Skeletal muscle tissue (tissue), 4 donors: ENCODE data around the gene MAPK1IP1L. TPM values are rescaled to one million over a fixed set of nuclear protein-coding genes. Genes with fewer than 3 reads are reported as not detected.
"Not testable (repeated sequence)": the region's sequence is repeated elsewhere in the genome, so short reads cannot be mapped to it uniquely, and the experiment has no call there.

Source experiments
- H3K27ac ChIP-seq: one replicate; pipeline ENCODE4 v1.7.0; 2013; ENCODE audit warnings: mild to moderate bottlenecking, low read depth, low read length, inconsistent platforms
- H3K27me3 ChIP-seq, 3 donors: one replicate each; pipeline ENCODE4 v1.7.0; 2013; ENCODE audit warnings: low read length in 3 of 3; ENCODE audit not compliant: control insufficient read depth in 3 of 3, insufficient read depth in 3 of 3
- H3K36me3 ChIP-seq, 3 donors: one replicate each; pipeline ENCODE4 v1.7.0; 2013; ENCODE audit warnings: low read length in 3 of 3; ENCODE audit not compliant: control insufficient read depth in 3 of 3, insufficient read depth in 3 of 3
- H3K4me1 ChIP-seq, 3 donors: one replicate each; pipeline ENCODE4 v1.7.0; 2013; ENCODE audit warnings: low read length in 3 of 3, mild to moderate bottlenecking in 3 of 3; ENCODE audit not compliant: control insufficient read depth in 3 of 3, insufficient read depth in 3 of 3
- H3K4me3 ChIP-seq, 3 donors: one replicate each; pipeline ENCODE4 v1.7.0; 2013; ENCODE audit warnings: low read length in 3 of 3
- H3K9ac ChIP-seq, 3 donors: one replicate each; pipeline ENCODE4 v1.7.0; 2013; ENCODE audit warnings: low read length in 3 of 3, mild to moderate bottlenecking in 3 of 3, moderate library complexity in 2 of 3, low read depth in 1 of 3
- H3K9me3 ChIP-seq, 3 donors: one replicate each; pipeline ENCODE4 v1.7.0; 2013; ENCODE audit warnings: low read length in 3 of 3; ENCODE audit not compliant: control insufficient read depth in 3 of 3
- total RNA-seq: library from RNA; depleted of rRNA; stranded (reverse); fragments of >200 nt; gene quantifications from one replicate; pipeline ENCODE4 v1.2.3, GENCODE V29; 2014
- donor health status: Osteomylitis.

The MAPK1IP1L gene
- total RNA-seq, 1 donor from 2014 or later, result 20.9 TPM

DNA sequence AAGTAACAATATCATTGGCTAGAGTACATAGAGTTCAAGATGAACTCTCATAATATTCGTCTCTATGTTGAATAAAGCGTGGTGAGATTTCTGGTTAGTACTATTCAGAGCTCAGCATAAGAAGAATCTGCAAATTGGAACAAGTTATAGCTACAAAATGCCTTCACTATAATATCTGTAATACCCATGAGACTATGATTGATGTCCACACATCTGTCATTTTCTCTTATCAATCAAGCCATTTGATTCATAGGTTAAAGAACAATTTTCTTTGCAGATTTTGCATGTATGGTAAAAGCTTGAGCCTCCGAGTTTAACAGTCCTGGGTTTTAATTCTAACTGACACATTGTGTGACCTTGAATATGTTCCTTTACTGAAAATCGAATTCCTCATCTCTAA is 23.0 kb upstream of the MAPK1IP1L start:
- Histone ChIP-seq H3K9me3 (no peaks in the 10 kb centered on the region), H3K27me3 (no peaks in the 10 kb centered on the region), H3K36me3 (no peaks in the 10 kb centered on the region), H3K27ac (no peak overlapping the region), H3K4me3 (peak overlapping the region in 1 of 3 donors; percentile 95), H3K4me1 (peaks cover 4 to 23% (median 18%) of the 10 kb centered on the region in 3 donors), H3K9ac (no peak overlapping the region)

DNA sequence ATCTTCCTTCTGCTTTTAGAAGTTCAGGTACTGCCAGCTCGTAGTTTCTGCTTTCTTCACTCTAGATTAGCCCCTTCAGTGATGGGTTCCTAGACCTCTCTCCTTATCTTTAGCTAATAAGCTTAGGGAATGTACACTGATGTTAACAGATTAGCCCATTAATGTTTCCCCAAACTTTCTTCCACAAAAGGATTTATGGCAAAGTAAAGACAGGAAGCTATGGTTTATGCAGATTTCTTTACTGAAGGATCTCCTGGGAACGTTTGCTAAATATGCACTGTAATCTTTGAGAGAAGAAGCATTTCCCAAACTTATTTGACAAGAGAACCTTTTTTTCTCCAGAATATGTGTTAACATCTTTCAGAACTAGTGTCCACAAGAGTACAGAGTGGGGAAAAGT is 20.3 kb upstream of the MAPK1IP1L start:
- H3K4me1 ChIP-seq, result peaks cover 3 to 18% (median 16%) of the 10 kb centered on the region in 3 donors
- H3K36me3 ChIP-seq, result no peaks in the 10 kb centered on the region
- H3K9ac ChIP-seq, result no peak overlapping the region
- no peaks in the 10 kb centered on the region for H3K27me3 ChIP-seq
- H3K9me3 ChIP-seq, result no peaks in the 10 kb centered on the region
- no peak overlapping the region for H3K27ac ChIP-seq
- no peak overlapping the region for H3K4me3 ChIP-seq

DNA sequence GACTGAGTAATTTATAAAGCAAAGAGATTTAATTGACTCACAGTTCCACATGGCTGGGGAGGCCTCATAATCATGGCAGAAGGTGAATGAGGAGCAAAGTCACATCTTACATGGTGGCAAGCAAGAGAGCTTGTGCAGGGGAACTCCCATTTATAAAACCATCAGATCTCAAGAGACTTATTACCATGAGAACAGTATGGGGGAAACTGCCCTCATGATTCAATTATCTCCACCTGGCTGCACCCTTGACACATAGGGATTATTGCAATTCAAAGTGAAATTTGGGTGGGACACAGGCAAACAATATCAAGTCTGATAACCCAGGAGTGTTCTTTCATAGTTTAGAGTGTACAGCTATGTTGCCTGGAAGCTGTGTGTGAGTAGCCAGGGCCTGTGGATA is 13.5 kb upstream of the MAPK1IP1L start:
- not testable (repeated sequence) for H3K4me1 ChIP-seq, H3K9ac ChIP-seq, H3K27ac ChIP-seq, H3K27me3 ChIP-seq, H3K36me3 ChIP-seq, H3K4me3 ChIP-seq, H3K9me3 ChIP-seq

DNA sequence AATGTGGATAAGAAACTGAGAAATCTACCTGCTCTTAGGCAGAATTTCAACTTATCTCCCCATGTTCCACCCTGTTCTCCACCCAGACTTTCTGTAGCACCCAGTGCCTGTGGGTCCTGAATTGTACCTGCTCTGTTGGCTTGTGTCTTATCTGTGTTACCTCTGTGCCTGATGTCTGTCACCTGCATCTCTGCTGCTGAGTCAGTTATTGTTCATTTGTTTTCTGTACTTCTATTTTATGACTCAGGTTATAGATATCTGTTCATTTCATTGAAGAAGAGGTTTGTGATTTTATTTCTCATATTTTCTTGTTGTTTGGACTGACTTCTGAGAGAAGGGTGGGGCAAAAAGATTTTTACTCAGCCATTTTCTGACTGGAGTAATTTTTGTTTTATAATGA is 12.7 kb upstream of the MAPK1IP1L start:
- H3K9ac ChIP-seq, result no peak overlapping the region
- no peak overlapping the region for H3K27ac ChIP-seq
- no peaks in the 10 kb centered on the region for H3K9me3 ChIP-seq
- no peaks in the 10 kb centered on the region for H3K4me1 ChIP-seq
- H3K36me3 ChIP-seq, result peaks cover 0 to 4% (median 2%) of the 10 kb centered on the region in 3 donors
- no peak overlapping the region for H3K4me3 ChIP-seq
- H3K27me3 ChIP-seq, result no peaks in the 10 kb centered on the region

DNA sequence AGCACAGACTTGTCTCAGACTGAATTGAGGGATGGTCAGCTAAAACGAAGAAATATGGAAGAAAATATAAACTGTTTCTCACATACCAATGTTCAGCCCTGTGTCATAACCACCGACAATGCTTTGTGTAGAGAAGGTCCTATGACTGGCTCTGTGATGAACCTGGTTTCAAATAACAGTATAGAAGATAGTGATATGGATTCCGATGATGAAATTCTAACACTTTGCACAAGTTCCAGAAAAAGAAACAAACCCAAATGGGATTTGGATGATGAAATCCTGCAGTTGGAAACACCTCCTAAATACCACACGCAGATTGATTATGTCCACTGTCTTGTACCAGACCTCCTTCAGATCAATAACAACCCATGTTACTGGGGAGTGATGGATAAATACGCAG is 7.9 kb upstream of the MAPK1IP1L start:
- no peaks in the 10 kb centered on the region for H3K4me1 ChIP-seq
- no peaks in the 10 kb centered on the region for H3K9me3 ChIP-seq
- peaks cover 0 to 9% (median 6%) of the 10 kb centered on the region in 3 donors for H3K36me3 ChIP-seq
- no peak overlapping the region for H3K27ac ChIP-seq
- H3K9ac ChIP-seq, result no peak overlapping the region
- no peaks in the 10 kb centered on the region for H3K27me3 ChIP-seq
- H3K4me3 ChIP-seq, result no peak overlapping the region

DNA sequence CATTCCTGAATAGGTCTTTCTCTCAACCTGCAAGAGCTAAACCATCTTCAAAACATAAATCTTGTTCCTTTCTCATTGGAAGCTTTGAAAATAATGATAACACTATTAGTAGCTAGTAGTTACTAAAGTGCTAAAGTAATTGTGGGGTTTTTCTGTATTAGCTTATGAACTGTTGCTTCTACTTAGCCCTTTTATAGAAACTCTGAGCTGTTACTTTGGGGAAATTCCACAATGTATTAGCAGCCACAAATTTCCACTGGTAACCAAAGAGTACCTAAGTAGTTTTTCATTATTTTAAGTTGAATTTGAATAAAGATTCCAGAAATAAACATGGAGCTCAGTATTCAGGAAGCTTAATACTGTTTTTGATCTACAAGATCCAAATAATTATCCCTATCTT is 6.4 kb upstream of the MAPK1IP1L start:
- H3K27ac ChIP-seq, result no peak overlapping the region
- no peak overlapping the region for H3K4me3 ChIP-seq
- no peaks in the 10 kb centered on the region for H3K27me3 ChIP-seq
- H3K9ac ChIP-seq, result no peak overlapping the region
- H3K4me1 ChIP-seq, result no peaks in the 10 kb centered on the region
- H3K9me3 ChIP-seq, result no peaks in the 10 kb centered on the region
- H3K36me3 ChIP-seq, result peaks cover 0 to 9% (median 6%) of the 10 kb centered on the region in 3 donors

DNA sequence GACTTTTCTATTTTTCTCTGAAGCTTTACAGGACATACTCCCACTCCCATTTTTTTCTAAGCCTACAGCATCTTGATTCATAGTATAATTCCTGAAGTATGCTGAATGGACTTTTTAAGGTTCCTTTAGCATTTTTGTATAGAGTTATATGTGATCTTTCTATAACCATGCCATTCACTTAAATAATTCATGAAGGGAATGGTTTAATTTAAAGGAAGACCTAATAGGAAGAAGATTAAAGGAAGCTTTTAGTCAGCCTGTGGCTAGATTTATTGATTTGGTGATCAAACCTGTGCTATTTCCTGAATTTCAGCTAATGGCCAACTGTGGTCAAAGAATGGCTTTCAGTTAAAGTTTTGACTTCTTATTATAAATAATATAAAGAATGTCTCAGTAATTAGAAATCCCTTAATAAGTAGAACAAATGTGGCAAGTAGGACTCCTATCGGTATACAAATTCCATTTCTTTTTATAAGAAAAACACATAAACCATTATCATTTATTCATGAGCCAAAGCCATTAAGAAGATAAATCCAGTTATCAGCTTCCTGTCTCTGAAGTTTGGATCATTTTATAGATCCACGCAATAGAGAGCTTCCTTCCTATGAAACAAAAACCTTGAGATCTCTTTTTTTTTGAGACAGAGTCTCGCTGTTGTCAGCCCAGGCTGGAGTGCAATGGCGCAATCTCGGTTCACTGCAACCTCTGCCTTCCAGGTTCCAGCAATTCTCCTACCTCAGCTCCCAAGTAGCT is 4.0 kb upstream of the MAPK1IP1L start:
- no peaks in the 10 kb centered on the region for H3K27me3 ChIP-seq
- peaks cover under 1 to 7% (median 6%) of the 10 kb centered on the region in 3 donors for H3K4me1 ChIP-seq
- H3K9ac ChIP-seq, result no peak overlapping the region
- H3K9me3 ChIP-seq, result no peaks in the 10 kb centered on the region
- no peak overlapping the region for H3K27ac ChIP-seq
- H3K4me3 ChIP-seq, result no peak overlapping the region
- H3K36me3 ChIP-seq, result peaks cover 0 to 9% (median 6%) of the 10 kb centered on the region in 3 donors

DNA sequence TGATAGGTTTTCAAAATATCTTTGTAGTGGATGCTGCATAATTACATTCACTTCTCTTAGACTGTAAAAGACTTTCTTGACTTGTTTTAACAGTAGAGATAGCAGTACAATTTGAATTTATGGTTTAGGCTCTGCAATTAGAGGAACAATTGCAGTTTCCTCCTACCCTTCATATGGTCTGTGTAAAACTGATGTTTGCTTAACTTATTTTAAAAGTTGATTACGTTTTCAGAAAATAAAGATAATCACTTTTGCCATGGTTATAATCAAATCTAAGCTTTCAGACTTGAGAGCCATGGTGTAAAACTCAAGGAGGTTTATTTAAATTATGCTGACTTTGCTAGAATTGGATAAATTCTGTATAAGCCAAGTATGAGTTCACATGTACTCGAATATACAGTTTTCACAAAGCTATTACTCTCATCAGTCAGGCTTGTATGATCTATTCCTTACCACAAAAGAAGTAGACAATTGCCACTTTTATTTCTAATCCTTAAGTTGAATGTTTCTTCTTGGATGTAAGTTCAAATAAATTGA is 2.5 kb upstream of the MAPK1IP1L start:
- Histone ChIP-seq H3K36me3 (peaks cover 0 to 3% (median 1%) of the 10 kb centered on the region in 3 donors), H3K4me1 (peaks cover 10 to 14% (median 12%) of the 10 kb centered on the region in 3 donors), H3K4me3 (no peak overlapping the region), H3K27ac (no peak overlapping the region), H3K9me3 (no peaks in the 10 kb centered on the region), H3K9ac (no peak overlapping the region), H3K27me3 (no peaks in the 10 kb centered on the region)

DNA sequence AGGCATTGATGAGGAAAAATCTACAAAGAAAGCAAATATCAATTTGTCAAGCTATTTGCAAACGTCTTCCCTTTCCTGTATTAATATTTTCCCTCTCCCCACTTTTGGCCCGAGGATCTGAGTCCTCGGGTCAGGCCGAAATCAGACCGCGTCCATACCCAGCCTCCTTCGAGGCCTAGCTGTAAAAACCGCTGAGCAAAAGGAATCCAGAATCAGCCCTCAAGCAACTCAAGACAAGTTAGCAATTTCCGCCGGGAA is 353 bp upstream of the MAPK1IP1L start:
- H3K4me3 ChIP-seq, result peak overlapping the region; percentile 95 to 98 (median 96)
- peaks cover 10 to 19% (median 12%) of the 10 kb centered on the region in 3 donors for H3K4me1 ChIP-seq
- H3K9ac ChIP-seq, result peak overlapping the region; percentile 84 to 100 (median 100)
- H3K36me3 ChIP-seq, result no peaks in the 10 kb centered on the region
- peak overlapping the region; percentile 100 for H3K27ac ChIP-seq
- H3K9me3 ChIP-seq, result no peaks in the 10 kb centered on the region
- H3K27me3 ChIP-seq, result no peaks in the 10 kb centered on the region

DNA sequence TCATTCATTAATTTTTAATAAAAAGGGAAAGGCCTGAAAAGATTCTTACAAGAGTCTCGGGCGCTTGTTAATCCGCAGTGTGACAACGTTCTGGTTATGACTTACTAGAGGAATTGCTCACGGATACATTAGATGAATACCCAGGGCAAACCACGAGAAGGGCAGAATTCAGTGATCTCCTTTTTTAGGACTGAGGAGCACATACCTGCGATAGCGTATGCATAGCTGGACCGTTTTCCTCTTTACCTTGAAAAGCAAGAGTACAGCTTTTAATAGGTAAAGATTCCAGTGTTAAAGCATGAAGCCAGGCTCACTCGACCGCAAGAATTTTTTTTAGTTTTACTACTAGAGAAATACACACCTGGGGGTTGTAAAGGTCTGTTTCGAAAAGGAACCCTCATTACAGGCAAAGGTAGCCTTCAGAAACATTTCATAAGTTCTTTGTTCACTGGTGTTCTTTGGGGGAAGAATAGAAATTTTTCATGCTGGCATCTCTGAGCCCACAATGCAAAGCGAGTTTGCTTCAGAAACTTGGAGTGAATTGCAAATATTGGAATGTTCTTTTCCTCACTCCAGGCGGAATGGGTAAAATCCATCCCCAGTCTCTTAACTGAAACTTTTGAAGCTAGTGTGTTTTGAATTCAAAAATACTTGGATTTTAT is 953 bp downstream of the MAPK1IP1L start:
- Histone ChIP-seq H3K27me3 (no peaks in the 10 kb centered on the region), H3K4me1 (peaks cover 10 to 19% (median 12%) of the 10 kb centered on the region in 3 donors), H3K36me3 (no peaks in the 10 kb centered on the region), H3K9me3 (no peaks in the 10 kb centered on the region), H3K27ac (peak overlapping the region; percentile 100), H3K9ac (peak overlapping the region; percentile 100), H3K4me3 (peak overlapping the region; percentile 90 to 98 (median 96))
